Mammary microvascular endothelial cell (primary cell): Measurements from ENCODE around the gene NKRF. TPM values are rescaled to one million over a fixed set of nuclear protein-coding genes. Genes with fewer than 3 reads are reported as not detected.

Source experiments
- total RNA-seq: library from RNA; depleted of rRNA; stranded (reverse); fragments of >200 nt; gene quantifications from 2 replicates; pipeline ENCODE4 v1.2.3, GENCODE V29; 2015

NKRF gene
- 5.5 and 6.0 TPM in 2 replicates for total RNA-seq

GRCh38 chrX:119606280-119607017, at the start of gene NKRF:
TSS of gene NKRF (minus strand) at chrX:119606424.

GRCh38 chrX:119574394-119575266, 31.6 kb downstream of the NKRF start, which contains the start of gene UBE2A:
TSS of gene UBE2A (plus strand) at chrX:119574563. CDS start at chrX:119574712, 149 bp downstream.

GRCh38 chrX:119565107-119565663, 41.0 kb downstream of the NKRF start, which contains the start of gene STEEP1:
TSS of gene STEEP1 (minus strand) at chrX:119565409. CDS start at chrX:119565355, 54 bp downstream.

Other genes starting within 250 kb of the NKRF start
- gene SLC25A43, start 207.1 kb downstream of the NKRF start, total RNA-seq, result 21.2 and 22.1 TPM in 2 replicates
- 487 and 570 TPM in 2 replicates for gene SLC25A5, start 138.0 kb downstream of the NKRF start, total RNA-seq
- gene STEEP1, start 41.0 kb downstream of the NKRF start, total RNA-seq, result 28.7 and 30.6 TPM in 2 replicates
- 36.0 and 47.2 TPM in 2 replicates for gene UBE2A, start 31.9 kb downstream of the NKRF start, total RNA-seq
- 13.8 and 14.7 TPM in 2 replicates for gene SEPTIN6, start 86.7 kb upstream of the NKRF start, total RNA-seq
- gene SOWAHD, start 152.2 kb upstream of the NKRF start, total RNA-seq, result not detected in 2 replicates
- 6,838 and 8,202 TPM in 2 replicates for gene RPL39, start 185.2 kb upstream of the NKRF start, total RNA-seq
- 1.7 and 2.1 TPM in 2 replicates for gene UPF3B, start 246.5 kb upstream of the NKRF start, total RNA-seq